ENCODE results near the gene TAOK2.

Gene TAOK2

GRCh38 chr16:29990883-29991570 is 17.4 kb downstream of the TAOK2 start:
- FAIRE-seq (no peak), DNase-seq (ENCODE audit: insufficient read length) (no peak)
- TF ChIP-seq TAF1 (IDR thresholded peaks at IDR 0.05; ENCODE audit: borderline replicate concordance, low read depth, low read length), result no peak
- TF ChIP-seq POLR2AphosphoS5 (IDR thresholded peaks at IDR 0.05; ENCODE audit: low read depth, low read length), result no peak
- no peak for TF ChIP-seq POLR2A (IDR thresholded peaks at IDR 0.05; ENCODE audit: low read depth, low read length)

GRCh38 chr16:29991571-29991904 is 17.9 kb downstream of the TAOK2 start:
- DNase-seq (ENCODE audit: insufficient read length) (no peak), FAIRE-seq (no peak)
- TF ChIP-seq TAF1 (IDR thresholded peaks at IDR 0.05; ENCODE audit: borderline replicate concordance, low read depth, low read length), result no peak
- 0 out of 2 replicates have a peak, but pooled peaks have one; percentile 28 for TF ChIP-seq POLR2A (IDR thresholded peaks at IDR 0.05; ENCODE audit: low read depth, low read length)
- TF ChIP-seq POLR2AphosphoS5 (IDR thresholded peaks at IDR 0.05; ENCODE audit: low read depth, low read length), result no peak

GRCh38 chr16:29992344-29992967 is 18.8 kb downstream of the TAOK2 start:
- TF ChIP-seq POLR2A (IDR thresholded peaks at IDR 0.05; ENCODE audit: low read depth, low read length) (no peak), TAF1 (IDR thresholded peaks at IDR 0.05; ENCODE audit: borderline replicate concordance, low read depth, low read length) (no peak), POLR2AphosphoS5 (IDR thresholded peaks at IDR 0.05; ENCODE audit: low read depth, low read length) (no peak)
- no peak for DNase-seq (ENCODE audit: insufficient read length)
- FAIRE-seq, result no peak

GRCh38 chr16:29993191-29993902 is 19.7 kb downstream of the TAOK2 start:
- TF ChIP-seq TAF1 (IDR thresholded peaks at IDR 0.05; ENCODE audit: borderline replicate concordance, low read depth, low read length) (no peak), POLR2A (IDR thresholded peaks at IDR 0.05; ENCODE audit: low read depth, low read length) (no peak; the same call in 1 of the 2 replicates), POLR2AphosphoS5 (IDR thresholded peaks at IDR 0.05; ENCODE audit: low read depth, low read length) (no peak)
- no peak for FAIRE-seq
- no peak for DNase-seq (ENCODE audit: insufficient read length)

- DNase-seq (ENCODE audit: insufficient read length), result no peak
- TF ChIP-seq POLR2A (IDR thresholded peaks at IDR 0.05; ENCODE audit: low read depth, low read length) (no peak), POLR2AphosphoS5 (IDR thresholded peaks at IDR 0.05; ENCODE audit: low read depth, low read length) (no peak), TAF1 (IDR thresholded peaks at IDR 0.05; ENCODE audit: borderline replicate concordance, low read depth, low read length) (no peak)
- FAIRE-seq, result no peak
These were observed 20.4 kb downstream of the TAOK2 start for GRCh38 chr16:29993903-29994599.

- FAIRE-seq (no peak), DNase-seq (ENCODE audit: insufficient read length) (no peak)
- TF ChIP-seq POLR2AphosphoS5 (IDR thresholded peaks at IDR 0.05; ENCODE audit: low read depth, low read length) (no peak), POLR2A (IDR thresholded peaks at IDR 0.05; ENCODE audit: low read depth, low read length) (no peak), TAF1 (IDR thresholded peaks at IDR 0.05; ENCODE audit: borderline replicate concordance, low read depth, low read length) (no peak)
These were observed 21.1 kb downstream of the TAOK2 start for GRCh38 chr16:29994600-29995323.

GRCh38 chr16:29995324-29995910 is 21.7 kb downstream of the TAOK2 start, which contains the start of gene HIRIP3:
Gene HIRIP3 (minus strand): TSS chr16:29995617. CDS start chr16:29995605, 12 bp downstream.
- DNase-seq (ENCODE audit: insufficient read length), result peak; percentile 91
- TF ChIP-seq TAF1 (IDR thresholded peaks at IDR 0.05; ENCODE audit: borderline replicate concordance, low read depth, low read length), result peak; percentile 84
- TF ChIP-seq POLR2AphosphoS5 (IDR thresholded peaks at IDR 0.05; ENCODE audit: low read depth, low read length), result peak; percentile 59
- peak; percentile 55; the same call in 1 of the 2 replicates for TF ChIP-seq POLR2A (IDR thresholded peaks at IDR 0.05; ENCODE audit: low read depth, low read length)
- no peak for FAIRE-seq

GRCh38 chr16:29995911-29996765 is 22.5 kb downstream of the TAOK2 start, which contains the start of gene INO80E:
Gene INO80E (plus strand): TSS chr16:29996241. CDS start chr16:29996311, 70 bp downstream.
- DNase-seq (ENCODE audit: insufficient read length) (peak; percentile 100), FAIRE-seq (peak; percentile 99)
- TF ChIP-seq POLR2AphosphoS5 (IDR thresholded peaks at IDR 0.05; ENCODE audit: low read depth, low read length) (0 out of 2 replicates have a peak, but pooled peaks have one; percentile 43), TAF1 (IDR thresholded peaks at IDR 0.05; ENCODE audit: borderline replicate concordance, low read depth, low read length) (0 out of 2 replicates have a peak, but pooled peaks have one; percentile 55), POLR2A (IDR thresholded peaks at IDR 0.05; ENCODE audit: low read depth, low read length) (peak; percentile 71; the same call in 1 of the 2 replicates)

GRCh38 chr16:29996766-29997250 is 23.1 kb downstream of the TAOK2 start:
- TF ChIP-seq POLR2AphosphoS5 (IDR thresholded peaks at IDR 0.05; ENCODE audit: low read depth, low read length), result no peak
- no peak for TF ChIP-seq POLR2A (IDR thresholded peaks at IDR 0.05; ENCODE audit: low read depth, low read length)
- TF ChIP-seq TAF1 (IDR thresholded peaks at IDR 0.05; ENCODE audit: borderline replicate concordance, low read depth, low read length), result no peak
- DNase-seq (ENCODE audit: insufficient read length) (no peak), FAIRE-seq (peak; percentile 24)

Data from GM12892 (cell line).